GM12878 (cell line): ENCODE data around the gene ASF1B. TPM values are rescaled to one million over a fixed set of nuclear protein-coding genes. Genes with fewer than 3 reads are reported as not detected.

Experiments
- BCL11A ChIP-seq: IDR thresholded peaks from 2 replicates; pipeline ENCODE4 v1.6.1; 2011; ENCODE audit warnings: low read depth, low read length
- EP300 ChIP-seq, 2 experiments: fragments of 150-350 bp in 1 of 2; IDR thresholded peaks; 2 replicates each; pipeline ENCODE4 v1.6.1; 2011 to 2012; ENCODE audit warnings: low read depth in 2 of 2, low read length in 2 of 2, borderline replicate concordance in 1 of 2, improper control_type of control experiment in 1 of 2, inconsistent platforms in 1 of 2; ENCODE audit not compliant: control insufficient read depth in 1 of 2
- ESRRA ChIP-seq: IDR thresholded peaks from 2 replicates; pipeline ENCODE4 v1.6.1; 2012; ENCODE audit warnings: mild to moderate bottlenecking, low read length, improper control_type of control experiment
- HDGF ChIP-seq: fragments of 450-650 bp; IDR thresholded peaks from 2 replicates; pipeline ENCODE4 v1.6.1; 2016; ENCODE audit warnings: antibody characterized with exemption
- MEF2B ChIP-seq: fragments of 450-650 bp; IDR thresholded peaks from 2 replicates; pipeline ENCODE4 v1.6.1; 2018; ENCODE audit warnings: mild to moderate bottlenecking, moderate library complexity; ENCODE audit not compliant: partially characterized antibody, poor library complexity, severe bottlenecking
- PML ChIP-seq: IDR thresholded peaks from 2 replicates; pipeline ENCODE4 v1.6.1; 2012; ENCODE audit warnings: low read length, inconsistent platforms
- POU2F2 ChIP-seq: IDR thresholded peaks from 3 replicates; pipeline ENCODE4 v1.6.1; 2011; ENCODE audit warnings: low read depth, mild to moderate bottlenecking, low read length, borderline replicate concordance
- STAT1 ChIP-seq: fragments of 450-650 bp; conservative IDR thresholded peaks from 2 replicates; pipeline ENCODE4 v1.6.1; 2014; ENCODE audit warnings: antibody characterized with exemption, mild to moderate bottlenecking
- ZNF217 ChIP-seq: fragments of 450-650 bp; IDR thresholded peaks from 2 replicates; pipeline ENCODE4 v1.6.1; 2017; ENCODE audit warnings: antibody characterized with exemption, mild to moderate bottlenecking
- polyA plus RNA-seq, 11 experiments: library from polyadenylated mRNA; depleted of rRNA in 4 of 11; unstranded in 6 of 11; stranded (reverse) in 5 of 11; fragments of >200 nt; fragmentation: Nextera tagmentation in 4 of 11; fragmentation: Illumina TruSeq in 1 of 11; extraction: Ambion mirVana in 4 of 11; extraction: Trizol in 1 of 11; gene quantifications; 1 replicate in 1 of 11; 2 replicates in 10 of 11; pipeline versions ENCODE4 v1.2.1 to v1.2.3, GENCODE V29; 2011 to 2016; ENCODE audit warnings: inconsistent platforms in 2 of 11, missing spikeins in 2 of 11, low read depth in 1 of 11
- total RNA-seq, 4 experiments: library from RNA; depleted of rRNA in 3 of 4; stranded (reverse); fragments of >200 nt in 3 of 4; fragmentation: Illumina TruSeq in 1 of 4; extraction: Trizol in 1 of 4; gene quantifications; 2 replicates each; pipeline versions ENCODE4 v1.2.1 to v1.2.3, GENCODE V29; 2013 to 2021
- TF ChIP-seq, protein P1 (sequence below): fragments of 450-650 bp; IDR thresholded peaks from 2 replicates; pipeline ENCODE4 v1.6.1; 2018; ENCODE audit warnings: borderline replicate concordance, mild to moderate bottlenecking; ENCODE audit not compliant: partially characterized antibody
- TF ChIP-seq, protein P2 (sequence below): IDR thresholded peaks from 2 replicates; pipeline ENCODE4 v1.6.1; 2011; ENCODE audit warnings: mild to moderate bottlenecking, low read depth, low read length, moderate library complexity; ENCODE audit not compliant: insufficient replicate concordance
- TF ChIP-seq, protein P3 (sequence below): fragments of 450-650 bp; IDR thresholded peaks from 2 replicates; pipeline ENCODE4 v1.6.1; 2017; ENCODE audit warnings: low read depth, mild to moderate bottlenecking, moderate library complexity
- TF ChIP-seq, protein P4 (sequence below): fragments of 450-650 bp; conservative IDR thresholded peaks from 2 replicates; pipeline ENCODE4 v1.6.1; 2017; ENCODE audit warnings: mild to moderate bottlenecking, moderate library complexity
- TF ChIP-seq, protein P5 (sequence below): IDR thresholded peaks from 2 replicates; pipeline ENCODE4 v1.6.1; 2012; ENCODE audit warnings: mild to moderate bottlenecking, low read depth, low read length

The ASF1B gene
- total and polyA plus RNA-seq, 10 of the 15 experiments (the other 5 are each of a cell fraction or from before 2014, with no cell fraction given), result 10.4 to 217 (median 90.2) TPM

DNA sequence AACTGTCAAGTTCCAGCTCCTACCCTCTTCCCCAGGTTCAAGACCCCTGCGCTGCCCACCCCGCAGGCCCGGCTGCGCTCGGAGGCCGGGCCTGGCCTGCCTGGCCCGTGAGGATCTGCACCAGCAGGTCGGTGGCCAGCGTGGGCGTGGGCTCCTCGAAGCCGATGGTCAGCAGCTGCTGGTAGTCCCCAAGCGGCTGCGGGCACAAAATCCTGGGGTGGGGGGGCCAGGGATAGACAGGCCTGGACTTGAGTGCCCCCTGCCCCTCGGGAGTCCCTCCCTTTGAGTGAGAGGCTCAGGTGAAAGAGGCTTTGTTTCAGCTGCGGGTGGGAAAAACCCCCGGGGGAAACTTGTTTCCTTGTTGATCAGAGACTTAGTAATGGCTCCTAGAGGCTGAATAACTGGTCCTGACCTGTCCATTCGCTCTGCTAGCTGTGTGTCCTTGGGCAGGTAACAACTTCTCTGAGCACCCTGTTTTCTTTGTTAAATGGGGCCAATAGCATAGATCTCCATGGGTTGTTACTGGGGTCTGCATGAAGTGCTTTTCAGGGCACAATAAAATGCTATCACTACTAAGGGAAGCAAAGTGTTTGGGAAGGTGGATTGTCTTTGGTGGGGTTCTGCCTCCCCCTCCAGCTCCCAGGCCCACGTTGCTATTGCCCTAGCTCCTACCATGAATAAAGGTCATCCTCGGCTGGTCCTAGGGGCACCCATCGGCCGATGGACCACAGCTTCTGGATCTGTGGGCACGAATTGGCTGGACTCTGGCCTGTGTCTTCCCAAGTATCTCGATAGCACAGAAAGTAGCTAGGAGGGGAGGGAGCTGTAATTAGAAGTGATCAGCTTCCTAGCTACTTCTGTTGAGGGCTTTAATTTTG is 54.4 kb downstream of the ASF1B start (continued):
- TF ChIP-seq, protein P1, sequence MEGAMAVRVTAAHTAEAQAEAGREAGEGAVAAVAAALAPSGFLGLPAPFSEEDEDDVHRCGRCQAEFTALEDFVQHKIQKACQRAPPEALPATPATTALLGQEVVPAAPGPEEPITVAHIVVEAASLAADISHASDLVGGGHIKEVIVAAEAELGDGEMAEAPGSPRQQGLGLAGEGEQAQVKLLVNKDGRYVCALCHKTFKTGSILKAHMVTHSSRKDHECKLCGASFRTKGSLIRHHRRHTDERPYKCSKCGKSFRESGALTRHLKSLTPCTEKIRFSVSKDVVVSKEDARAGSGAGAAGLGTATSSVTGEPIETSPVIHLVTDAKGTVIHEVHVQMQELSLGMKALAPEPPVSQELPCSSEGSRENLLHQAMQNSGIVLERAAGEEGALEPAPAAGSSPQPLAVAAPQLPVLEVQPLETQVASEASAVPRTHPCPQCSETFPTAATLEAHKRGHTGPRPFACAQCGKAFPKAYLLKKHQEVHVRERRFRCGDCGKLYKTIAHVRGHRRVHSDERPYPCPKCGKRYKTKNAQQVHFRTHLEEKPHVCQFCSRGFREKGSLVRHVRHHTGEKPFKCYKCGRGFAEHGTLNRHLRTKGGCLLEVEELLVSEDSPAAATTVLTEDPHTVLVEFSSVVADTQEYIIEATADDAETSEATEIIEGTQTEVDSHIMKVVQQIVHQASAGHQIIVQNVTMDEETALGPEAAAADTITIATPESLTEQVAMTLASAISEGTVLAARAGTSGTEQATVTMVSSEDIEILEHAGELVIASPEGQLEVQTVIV, result no peak
- TF ChIP-seq PML (peak; percentile 35; the same call in 1 of the 2 replicates), ZNF217 (0 out of 2 replicates have a peak, but pooled peaks have one; percentile 30), STAT1 (no peak), EP300 (IDR thresholded peaks at IDR 0.05; ENCODE audit: borderline replicate concordance in 1 of 2, control insufficient read depth in 1 of 2, low read depth in 2 of 2, low read length in 2 of 2) (peak in 1 of 2 experiments; percentile 9; a peak in 1 of 4 replicates), HDGF (peak; percentile 61), POU2F2 (no peak), ESRRA (0 out of 2 replicates have a peak, but pooled peaks have one; percentile 3), MEF2B (peak; percentile 73), BCL11A (no peak)
- TF ChIP-seq, protein P2, sequence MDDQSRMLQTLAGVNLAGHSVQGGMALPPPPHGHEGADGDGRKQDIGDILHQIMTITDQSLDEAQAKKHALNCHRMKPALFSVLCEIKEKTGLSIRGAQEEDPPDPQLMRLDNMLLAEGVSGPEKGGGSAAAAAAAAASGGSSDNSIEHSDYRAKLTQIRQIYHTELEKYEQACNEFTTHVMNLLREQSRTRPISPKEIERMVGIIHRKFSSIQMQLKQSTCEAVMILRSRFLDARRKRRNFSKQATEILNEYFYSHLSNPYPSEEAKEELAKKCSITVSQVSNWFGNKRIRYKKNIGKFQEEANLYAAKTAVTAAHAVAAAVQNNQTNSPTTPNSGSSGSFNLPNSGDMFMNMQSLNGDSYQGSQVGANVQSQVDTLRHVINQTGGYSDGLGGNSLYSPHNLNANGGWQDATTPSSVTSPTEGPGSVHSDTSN, result peak; percentile 11
- TF ChIP-seq, protein P3, sequence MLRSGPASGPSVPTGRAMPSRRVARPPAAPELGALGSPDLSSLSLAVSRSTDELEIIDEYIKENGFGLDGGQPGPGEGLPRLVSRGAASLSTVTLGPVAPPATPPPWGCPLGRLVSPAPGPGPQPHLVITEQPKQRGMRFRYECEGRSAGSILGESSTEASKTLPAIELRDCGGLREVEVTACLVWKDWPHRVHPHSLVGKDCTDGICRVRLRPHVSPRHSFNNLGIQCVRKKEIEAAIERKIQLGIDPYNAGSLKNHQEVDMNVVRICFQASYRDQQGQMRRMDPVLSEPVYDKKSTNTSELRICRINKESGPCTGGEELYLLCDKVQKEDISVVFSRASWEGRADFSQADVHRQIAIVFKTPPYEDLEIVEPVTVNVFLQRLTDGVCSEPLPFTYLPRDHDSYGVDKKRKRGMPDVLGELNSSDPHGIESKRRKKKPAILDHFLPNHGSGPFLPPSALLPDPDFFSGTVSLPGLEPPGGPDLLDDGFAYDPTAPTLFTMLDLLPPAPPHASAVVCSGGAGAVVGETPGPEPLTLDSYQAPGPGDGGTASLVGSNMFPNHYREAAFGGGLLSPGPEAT, result 0 out of 2 replicates have a peak, but pooled peaks have one; percentile 19
- TF ChIP-seq, protein P4, sequence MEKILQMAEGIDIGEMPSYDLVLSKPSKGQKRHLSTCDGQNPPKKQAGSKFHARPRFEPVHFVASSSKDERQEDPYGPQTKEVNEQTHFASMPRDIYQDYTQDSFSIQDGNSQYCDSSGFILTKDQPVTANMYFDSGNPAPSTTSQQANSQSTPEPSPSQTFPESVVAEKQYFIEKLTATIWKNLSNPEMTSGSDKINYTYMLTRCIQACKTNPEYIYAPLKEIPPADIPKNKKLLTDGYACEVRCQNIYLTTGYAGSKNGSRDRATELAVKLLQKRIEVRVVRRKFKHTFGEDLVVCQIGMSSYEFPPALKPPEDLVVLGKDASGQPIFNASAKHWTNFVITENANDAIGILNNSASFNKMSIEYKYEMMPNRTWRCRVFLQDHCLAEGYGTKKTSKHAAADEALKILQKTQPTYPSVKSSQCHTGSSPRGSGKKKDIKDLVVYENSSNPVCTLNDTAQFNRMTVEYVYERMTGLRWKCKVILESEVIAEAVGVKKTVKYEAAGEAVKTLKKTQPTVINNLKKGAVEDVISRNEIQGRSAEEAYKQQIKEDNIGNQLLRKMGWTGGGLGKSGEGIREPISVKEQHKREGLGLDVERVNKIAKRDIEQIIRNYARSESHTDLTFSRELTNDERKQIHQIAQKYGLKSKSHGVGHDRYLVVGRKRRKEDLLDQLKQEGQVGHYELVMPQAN, result peak; percentile 5
- TF ChIP-seq, protein P5, sequence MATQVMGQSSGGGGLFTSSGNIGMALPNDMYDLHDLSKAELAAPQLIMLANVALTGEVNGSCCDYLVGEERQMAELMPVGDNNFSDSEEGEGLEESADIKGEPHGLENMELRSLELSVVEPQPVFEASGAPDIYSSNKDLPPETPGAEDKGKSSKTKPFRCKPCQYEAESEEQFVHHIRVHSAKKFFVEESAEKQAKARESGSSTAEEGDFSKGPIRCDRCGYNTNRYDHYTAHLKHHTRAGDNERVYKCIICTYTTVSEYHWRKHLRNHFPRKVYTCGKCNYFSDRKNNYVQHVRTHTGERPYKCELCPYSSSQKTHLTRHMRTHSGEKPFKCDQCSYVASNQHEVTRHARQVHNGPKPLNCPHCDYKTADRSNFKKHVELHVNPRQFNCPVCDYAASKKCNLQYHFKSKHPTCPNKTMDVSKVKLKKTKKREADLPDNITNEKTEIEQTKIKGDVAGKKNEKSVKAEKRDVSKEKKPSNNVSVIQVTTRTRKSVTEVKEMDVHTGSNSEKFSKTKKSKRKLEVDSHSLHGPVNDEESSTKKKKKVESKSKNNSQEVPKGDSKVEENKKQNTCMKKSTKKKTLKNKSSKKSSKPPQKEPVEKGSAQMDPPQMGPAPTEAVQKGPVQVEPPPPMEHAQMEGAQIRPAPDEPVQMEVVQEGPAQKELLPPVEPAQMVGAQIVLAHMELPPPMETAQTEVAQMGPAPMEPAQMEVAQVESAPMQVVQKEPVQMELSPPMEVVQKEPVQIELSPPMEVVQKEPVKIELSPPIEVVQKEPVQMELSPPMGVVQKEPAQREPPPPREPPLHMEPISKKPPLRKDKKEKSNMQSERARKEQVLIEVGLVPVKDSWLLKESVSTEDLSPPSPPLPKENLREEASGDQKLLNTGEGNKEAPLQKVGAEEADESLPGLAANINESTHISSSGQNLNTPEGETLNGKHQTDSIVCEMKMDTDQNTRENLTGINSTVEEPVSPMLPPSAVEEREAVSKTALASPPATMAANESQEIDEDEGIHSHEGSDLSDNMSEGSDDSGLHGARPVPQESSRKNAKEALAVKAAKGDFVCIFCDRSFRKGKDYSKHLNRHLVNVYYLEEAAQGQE, result no peak
